ENCODE data around the gene MASTL. TPM values are rescaled to one million over a fixed set of nuclear protein-coding genes. Genes with fewer than 3 reads are reported as not detected.

Gene MASTL
- total RNA-seq (2014; rRNA removed; shearing (Covaris generic)) (42.2 and 44.0 TPM in 2 replicates), total RNA-seq (2022) (40.1 and 48.7 TPM in 2 replicates), Bru-seq, nascent RNA (percentile 93 among the genes with signal in this experiment), BruChase-seq, experiment 1, labeled RNA remaining after a 6-hour chase (percentile 91 among the genes with signal in this experiment), BruChase-seq, experiment 2, labeled RNA remaining after a 2-hour chase (percentile 93 among the genes with signal in this experiment)
- long read RNA-seq, transcript MASTL-203 (12 exons, 3,623 nt), result major isoform, 31 of 73 reads
- long read RNA-seq, transcript MASTL-202 (12 exons, 3,080 nt), result minor isoform, 15 of 73 reads
- long read RNA-seq, partial matches to known transcripts, result 9 of 73 reads
- long read RNA-seq, other reads (novel, unspliced or antisense), result 15 of 73 reads

DNA sequence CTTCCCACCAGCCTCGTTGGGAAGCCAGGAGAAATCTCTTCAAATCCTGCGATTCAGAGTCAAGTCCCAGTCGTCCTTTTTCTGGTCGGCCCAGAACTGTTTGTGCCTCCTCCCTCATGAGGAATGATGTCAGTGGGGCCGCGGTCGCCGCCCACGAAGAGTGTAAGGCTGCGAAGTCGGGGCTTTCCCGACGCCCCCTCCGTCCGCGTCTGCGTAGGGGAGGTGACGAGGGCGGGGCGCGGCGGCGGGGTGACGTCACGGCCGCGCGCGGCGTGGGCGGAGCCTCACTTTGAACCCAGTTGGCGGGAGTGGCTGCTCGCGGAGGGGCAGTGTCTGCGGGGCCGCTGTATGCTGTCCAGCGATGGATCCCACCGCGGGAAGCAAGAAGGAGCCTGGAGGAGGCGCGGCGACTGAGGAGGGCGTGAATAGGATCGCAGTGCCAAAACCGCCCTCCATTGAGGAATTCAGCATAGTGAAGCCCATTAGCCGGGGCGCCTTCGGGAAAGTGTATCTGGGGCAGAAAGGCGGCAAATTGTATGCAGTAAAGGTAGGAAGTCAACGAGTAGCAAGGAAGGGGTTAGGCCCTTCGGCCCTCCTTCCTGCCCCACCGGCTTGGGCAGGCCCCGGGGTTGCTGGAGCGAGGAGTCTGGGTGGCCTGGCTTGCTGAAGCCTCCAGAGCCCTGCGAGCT, at the start of gene MASTL:
MASTL (plus strand) TSS at position 287 of the 689 bp plus-strand sequence; CDS start at position 362, 75 bp downstream.
- Histone ChIP-seq H3K4me3 (ENCODE audit: low read depth, low read length, poor library complexity, severe bottlenecking) (peak within 1 kb of the TSS; percentile 96), H3K27ac (ENCODE audit: low read depth, low read length, poor library complexity, severe bottlenecking) (peak within 1 kb of the TSS; percentile 96), H3K9me2 (ENCODE audit: insufficient read depth, low read length) (no peaks in the 10 kb centered on the region), H2AFZ (ENCODE audit: low read length) (peak within 1 kb of the TSS; percentile 71), H4K20me1 (ENCODE audit: insufficient read depth, low read length) (peaks cover 26% of the 10 kb centered on the region), H3K4me2 (ENCODE audit: low read length) (peak within 1 kb of the TSS; percentile 98), H3K36me3 (ENCODE audit: insufficient read depth, low read length) (peaks cover 61% of the 10 kb centered on the region), H3K79me2 (ENCODE audit: insufficient read depth, low read depth, low read length) (peaks cover 92% of the 10 kb centered on the region), H3K4me1 (ENCODE audit: insufficient read depth, low read length, poor library complexity, severe bottlenecking) (peaks cover 34% of the 10 kb centered on the region), H3K9me3 (ENCODE audit: low read length) (no peaks in the 10 kb centered on the region)
- POLR2A ChIA-PET, result interaction anchor here (0.7 to 1.6 kb wide), 3 partner anchors 80 to 534 kb away, joined by 3 to 5 read pairs (median 4); no protein-coding TSS in a partner anchor
- peak; percentile 94 for DNase-seq (ENCODE audit: low spot score)
- CTCF ChIA-PET (ENCODE audit: unreplicated experiment), result interaction anchor here (0.6 kb wide), 1 partner anchor 508 kb away, joined by 3 read pairs; no protein-coding TSS in a partner anchor
- TF ChIP-seq EZH2phosphoT487 (IDR thresholded peaks at IDR 0.05; ENCODE audit: borderline replicate concordance, low read depth, low read length), result no peak
- TF ChIP-seq, protein P1, sequence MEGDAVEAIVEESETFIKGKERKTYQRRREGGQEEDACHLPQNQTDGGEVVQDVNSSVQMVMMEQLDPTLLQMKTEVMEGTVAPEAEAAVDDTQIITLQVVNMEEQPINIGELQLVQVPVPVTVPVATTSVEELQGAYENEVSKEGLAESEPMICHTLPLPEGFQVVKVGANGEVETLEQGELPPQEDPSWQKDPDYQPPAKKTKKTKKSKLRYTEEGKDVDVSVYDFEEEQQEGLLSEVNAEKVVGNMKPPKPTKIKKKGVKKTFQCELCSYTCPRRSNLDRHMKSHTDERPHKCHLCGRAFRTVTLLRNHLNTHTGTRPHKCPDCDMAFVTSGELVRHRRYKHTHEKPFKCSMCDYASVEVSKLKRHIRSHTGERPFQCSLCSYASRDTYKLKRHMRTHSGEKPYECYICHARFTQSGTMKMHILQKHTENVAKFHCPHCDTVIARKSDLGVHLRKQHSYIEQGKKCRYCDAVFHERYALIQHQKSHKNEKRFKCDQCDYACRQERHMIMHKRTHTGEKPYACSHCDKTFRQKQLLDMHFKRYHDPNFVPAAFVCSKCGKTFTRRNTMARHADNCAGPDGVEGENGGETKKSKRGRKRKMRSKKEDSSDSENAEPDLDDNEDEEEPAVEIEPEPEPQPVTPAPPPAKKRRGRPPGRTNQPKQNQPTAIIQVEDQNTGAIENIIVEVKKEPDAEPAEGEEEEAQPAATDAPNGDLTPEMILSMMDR (conservative IDR thresholded peaks at IDR 0.05; ENCODE audit: low read length), result no peak
- TSS peak; percentile 65 for BruUV-seq (replicated peaks)
- intact Hi-C loops (cut with micrococcal nuclease; ENCODE audit: unreplicated experiment), result loop anchor here (1.0 to 10.0 kb wide), 3 partner anchors 85 to 460 kb away; partner anchors contain the start of genes ABI1, ACBD5 and PDSS1

DNA sequence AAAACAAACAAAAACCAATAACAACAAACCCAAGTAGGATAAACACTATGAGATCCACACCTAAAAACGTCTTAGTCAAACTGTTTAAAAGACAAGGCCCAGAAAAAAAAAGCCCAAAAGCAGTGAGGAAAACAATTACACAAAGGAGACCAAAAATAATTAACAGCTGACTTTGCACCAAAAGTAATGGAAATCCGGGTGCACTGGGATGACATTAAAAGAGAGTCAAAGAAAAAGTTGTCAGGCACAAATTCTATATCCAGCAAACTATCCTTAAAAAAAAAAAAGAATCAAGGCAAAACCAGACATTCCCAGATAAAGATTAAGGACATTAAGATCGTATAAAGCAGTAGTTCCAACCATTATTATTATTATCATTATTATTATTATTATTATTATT, 47.0 kb upstream of the MASTL start:
- POLR2A ChIA-PET, result interaction anchor here (0.6 to 1.4 kb wide), 4 partner anchors 11 to 1510 kb away, joined by 3 to 6 read pairs (median 4); no protein-coding TSS in a partner anchor
- no peaks in the 10 kb centered on the region for H3K79me2 ChIP-seq (ENCODE audit: insufficient read depth, low read depth, low read length)
- H4K20me1 ChIP-seq (ENCODE audit: insufficient read depth, low read length), result no peaks in the 10 kb centered on the region
- TF ChIP-seq, protein P1 (conservative IDR thresholded peaks at IDR 0.05; ENCODE audit: low read length), result no peak
- no peak for TF ChIP-seq EZH2phosphoT487 (IDR thresholded peaks at IDR 0.05; ENCODE audit: borderline replicate concordance, low read depth, low read length)
- no peak for DNase-seq (ENCODE audit: low spot score)
- no peaks in the 10 kb centered on the region for H3K9me2 ChIP-seq (ENCODE audit: insufficient read depth, low read length)
- no peak overlapping the region for H2AFZ ChIP-seq (ENCODE audit: low read length)
- no peaks in the 10 kb centered on the region for H3K4me1 ChIP-seq (ENCODE audit: insufficient read depth, low read length, poor library complexity, severe bottlenecking)
- BruUV-seq (replicated peaks), result no TSS peak
- intact Hi-C loops (cut with micrococcal nuclease; ENCODE audit: unreplicated experiment), result no loop called here
- peaks cover 66% of the 10 kb centered on the region for H3K36me3 ChIP-seq (ENCODE audit: insufficient read depth, low read length)
- H3K4me2 ChIP-seq (ENCODE audit: low read length), result no peak overlapping the region
- H3K4me3 ChIP-seq (ENCODE audit: low read depth, low read length, poor library complexity, severe bottlenecking), result no peak overlapping the region
- H3K27ac ChIP-seq (ENCODE audit: low read depth, low read length, poor library complexity, severe bottlenecking), result no peak overlapping the region
- CTCF ChIA-PET (ENCODE audit: unreplicated experiment), result no interaction called here
- H3K9me3 ChIP-seq (ENCODE audit: low read length), result 0 out of 2 replicates have a peak, but pooled peaks cover 5% of the 10 kb centered on the region
